NAMALWA (cell line): ENCODE results near the gene SNCAIP.
A peak's percentile ranks its signal among the peaks of the same experiment; 100 is the strongest.

ENCODE experiments used
- DNase-seq: peaks from one replicate; pipeline ENCODE4 v3.0.0-alpha.2; 2015; ENCODE audit warnings: low spot score

The SNCAIP gene

DNA sequence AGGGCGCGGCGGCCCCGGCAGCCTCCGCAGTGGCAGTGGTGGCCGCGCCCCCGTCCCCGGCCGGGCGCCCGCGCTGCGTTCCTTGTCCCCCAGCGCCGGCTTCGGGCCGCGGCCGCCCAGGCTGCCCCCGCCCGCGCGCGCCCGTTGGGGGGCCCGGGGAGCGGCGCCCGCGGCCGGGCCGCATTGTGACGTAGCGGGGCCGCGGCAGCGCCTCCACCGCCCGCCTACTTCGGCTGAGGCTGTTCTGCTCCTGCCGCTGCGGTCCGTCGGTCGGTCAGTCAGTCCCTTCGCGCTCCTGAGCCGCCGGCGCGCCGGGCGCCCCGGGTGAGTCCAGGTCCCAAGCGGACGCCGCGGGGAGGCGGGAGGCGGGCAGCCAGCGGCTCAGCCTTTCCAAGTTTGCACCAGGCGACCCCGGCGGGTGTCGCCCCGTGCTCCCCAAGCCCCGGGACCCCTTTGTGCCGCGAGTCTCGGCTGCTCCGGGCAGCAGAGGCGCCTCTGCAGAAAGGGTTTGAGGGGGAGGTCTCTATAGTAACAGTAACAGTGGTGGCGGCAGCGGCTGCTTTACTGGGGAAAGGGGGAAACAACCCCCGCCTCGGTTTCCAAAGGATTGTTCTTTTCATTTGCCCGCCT lies at the start of gene SNCAIP:
Gene SNCAIP, plus strand, starts transcription at position 277 of the 630 bp plus-strand sequence. CDS start 78,898 bp downstream, outside the sequence.
- no peak for DNase-seq

DNA sequence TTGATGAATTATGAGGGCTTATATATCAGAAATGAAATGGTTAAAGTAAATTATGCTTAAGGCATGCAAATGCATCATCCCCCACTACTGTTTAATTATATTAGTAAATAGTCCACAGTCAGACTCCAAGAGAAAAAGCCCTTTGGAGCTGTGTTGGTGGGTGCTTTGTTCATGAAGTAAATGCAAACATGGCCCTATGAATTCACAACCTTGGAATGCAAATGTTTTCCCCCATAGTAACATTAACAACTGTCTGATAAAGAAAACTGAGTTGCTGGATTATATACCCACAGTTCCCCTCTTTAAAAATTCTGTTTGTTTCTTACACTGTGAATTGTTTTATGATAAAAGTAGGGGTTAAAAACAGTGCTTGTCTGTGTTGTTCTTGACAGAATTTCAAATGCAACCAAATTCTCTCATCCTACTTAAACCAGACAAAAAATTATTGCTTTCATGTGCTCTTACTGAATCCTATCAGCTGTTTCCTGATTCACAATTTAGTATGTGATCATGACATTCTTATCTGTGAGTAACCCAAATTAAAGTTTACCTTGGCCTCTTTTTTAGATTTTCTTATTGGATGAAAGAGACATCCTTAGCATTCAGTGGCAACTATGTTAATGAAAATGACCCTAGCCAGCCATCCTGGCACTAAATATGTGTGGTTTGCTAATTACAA lies 48.5 kb upstream of the SNCAIP start:
- no peak for DNase-seq

DNA sequence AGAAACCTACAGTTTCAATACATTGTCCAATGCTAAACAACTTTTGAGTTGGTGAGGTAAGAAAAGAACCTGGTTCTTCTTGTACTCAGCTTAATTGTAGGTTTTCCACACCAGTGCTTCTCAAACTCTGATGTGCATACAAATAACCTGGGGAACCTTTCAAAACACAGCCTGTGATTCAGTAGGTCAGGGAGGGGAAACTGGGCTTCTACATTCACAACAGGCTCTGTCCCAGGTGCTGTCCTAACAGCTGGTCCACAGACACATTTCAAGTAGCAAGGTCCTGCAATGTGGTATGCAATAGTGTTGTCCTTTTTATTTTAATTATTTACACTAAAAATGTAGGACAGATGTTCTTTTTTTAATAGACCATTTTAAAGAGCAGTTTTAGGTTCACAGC lies 47.4 kb upstream of the SNCAIP start:
- no peak for DNase-seq

DNA sequence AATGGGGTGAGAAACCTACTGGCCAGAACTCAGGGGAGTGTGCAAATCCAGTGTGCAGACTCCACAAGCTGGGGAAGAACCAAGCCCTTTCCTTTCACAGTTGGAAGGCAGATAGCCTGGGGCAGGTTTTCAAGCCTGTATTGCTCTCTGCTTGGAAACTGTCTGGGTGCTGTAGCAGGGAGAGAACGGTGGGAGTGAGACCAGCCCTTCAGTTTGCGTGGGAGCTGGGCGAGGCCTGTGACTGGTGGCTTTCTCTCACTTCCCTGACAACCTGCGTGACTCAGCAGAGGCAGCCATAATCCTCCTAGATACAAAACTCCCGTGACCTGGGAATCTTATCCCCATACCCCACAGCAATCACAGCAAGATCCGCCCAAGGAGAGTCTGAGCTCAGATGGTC lies 44.9 kb upstream of the SNCAIP start:
- no peak for DNase-seq

DNA sequence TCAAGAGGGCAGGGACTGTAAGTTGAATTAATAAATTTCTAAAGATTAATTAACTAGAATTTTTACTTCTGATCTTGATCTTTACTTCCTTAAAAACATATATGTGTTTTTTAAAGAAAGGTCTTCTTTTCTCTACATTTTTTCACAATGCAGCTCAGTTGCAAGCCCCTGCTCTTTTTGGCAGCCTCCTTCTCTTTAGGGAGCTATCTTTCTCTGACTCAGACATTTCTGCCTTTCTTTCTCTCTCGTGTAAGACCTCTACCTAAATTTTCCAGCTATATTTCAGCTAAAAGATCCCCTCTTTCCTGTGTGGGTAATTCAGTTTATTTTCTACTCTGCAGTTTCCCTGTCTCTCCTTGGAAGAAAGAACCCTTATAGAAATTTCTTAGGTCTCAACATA lies 38.3 kb upstream of the SNCAIP start:
- DNase-seq: no peak

DNA sequence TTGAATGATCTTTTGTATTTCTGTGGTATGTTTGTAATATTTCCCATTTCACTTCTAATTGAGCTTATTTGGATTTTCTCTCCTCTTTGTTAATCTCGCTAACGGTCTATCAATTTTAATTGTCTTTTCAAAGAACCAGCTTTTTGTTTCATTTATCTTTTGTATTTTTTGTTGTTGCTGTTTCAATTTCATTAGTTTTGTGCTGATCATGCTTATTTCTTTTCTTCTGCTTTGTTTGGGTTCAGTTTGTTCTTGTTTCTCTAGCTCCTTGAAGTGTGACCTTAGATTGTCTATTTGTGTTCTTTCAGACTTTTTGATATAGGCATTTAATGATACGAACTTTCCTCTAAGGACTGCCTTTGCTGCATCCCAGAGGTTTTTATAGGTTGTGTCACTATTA lies 28.4 kb upstream of the SNCAIP start:
- no peak for DNase-seq

DNA sequence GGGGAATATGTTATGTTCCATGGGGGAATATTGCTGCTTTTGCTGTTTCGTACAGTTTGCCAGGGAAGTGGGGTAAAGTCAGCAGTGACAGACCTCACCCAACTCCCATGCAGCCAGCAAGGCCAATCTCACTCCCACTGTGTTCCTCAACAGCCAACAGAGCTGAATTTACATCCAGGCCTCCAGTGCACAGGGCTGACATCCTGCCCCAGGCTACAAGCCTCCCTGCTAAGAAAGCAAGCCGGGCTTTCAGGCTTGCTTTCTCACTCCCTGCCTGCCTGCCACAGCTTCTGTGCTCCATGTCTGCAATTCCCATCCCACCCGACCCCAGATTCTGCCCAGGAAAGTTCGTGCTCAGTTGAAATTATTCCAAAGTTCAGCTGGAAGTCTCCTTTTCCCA lies 25.5 kb upstream of the SNCAIP start:
- DNase-seq: no peak

DNA sequence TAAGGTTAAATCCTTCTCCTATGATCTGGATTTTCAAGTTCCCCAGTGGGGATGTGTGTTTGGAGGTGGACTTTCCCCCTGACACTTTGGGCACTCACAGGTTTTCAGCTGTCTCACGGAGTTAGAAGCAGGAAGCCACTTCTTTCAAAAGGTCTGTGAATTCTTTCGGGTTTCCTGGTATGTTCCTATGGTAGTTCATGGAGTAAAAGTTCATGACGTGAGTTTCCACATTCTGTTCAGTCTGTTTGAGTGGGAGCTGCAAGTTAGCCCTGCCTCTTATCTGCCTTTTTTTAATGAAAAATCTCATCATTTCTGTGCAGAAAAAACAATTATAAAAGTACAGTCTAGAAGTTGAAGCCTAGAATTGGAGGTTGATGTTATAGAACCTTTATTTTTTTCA lies 24.9 kb upstream of the SNCAIP start:
- DNase-seq: no peak

DNA sequence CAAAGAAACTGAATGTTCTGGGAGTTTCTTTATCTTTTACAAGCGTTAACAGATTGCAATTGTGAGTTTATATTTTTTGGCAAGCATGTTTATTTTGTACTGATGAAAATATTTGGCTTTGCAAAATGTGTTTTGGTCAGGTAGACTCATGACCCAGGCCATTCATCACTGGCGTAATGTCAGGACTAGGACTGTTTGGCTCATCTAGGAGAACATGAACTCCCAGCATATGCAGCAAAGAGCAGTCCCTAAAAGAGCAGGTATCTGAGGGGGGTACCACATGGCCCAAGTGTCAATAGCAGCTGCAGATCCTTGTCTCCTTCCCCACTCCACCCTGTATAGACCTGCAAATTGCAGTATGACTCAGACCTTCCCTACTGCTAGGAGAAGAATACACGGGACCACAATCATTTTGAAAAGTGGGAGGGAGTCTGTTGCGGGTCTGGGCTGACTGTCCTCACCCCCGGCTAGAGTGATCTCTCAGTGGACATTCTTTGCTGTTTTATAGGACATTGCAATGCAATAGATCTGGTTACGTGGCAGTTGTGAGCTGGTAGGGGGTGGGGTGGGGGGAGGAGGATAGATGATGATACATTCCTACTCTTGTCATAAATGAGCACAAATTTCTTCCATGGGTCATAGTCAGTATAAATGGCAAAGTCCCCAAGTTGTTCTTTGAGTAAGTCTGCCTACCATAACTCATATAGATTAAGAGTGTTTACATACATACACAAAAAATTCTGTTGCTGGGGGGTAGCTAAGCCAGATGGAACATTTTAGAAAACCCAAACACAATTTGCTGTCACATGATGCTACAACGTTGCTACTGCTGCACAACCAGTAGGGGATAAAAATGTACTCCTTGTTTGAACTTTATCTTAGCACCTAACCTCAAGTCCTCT lies 20.8 kb upstream of the SNCAIP start:
- DNase-seq: no peak

DNA sequence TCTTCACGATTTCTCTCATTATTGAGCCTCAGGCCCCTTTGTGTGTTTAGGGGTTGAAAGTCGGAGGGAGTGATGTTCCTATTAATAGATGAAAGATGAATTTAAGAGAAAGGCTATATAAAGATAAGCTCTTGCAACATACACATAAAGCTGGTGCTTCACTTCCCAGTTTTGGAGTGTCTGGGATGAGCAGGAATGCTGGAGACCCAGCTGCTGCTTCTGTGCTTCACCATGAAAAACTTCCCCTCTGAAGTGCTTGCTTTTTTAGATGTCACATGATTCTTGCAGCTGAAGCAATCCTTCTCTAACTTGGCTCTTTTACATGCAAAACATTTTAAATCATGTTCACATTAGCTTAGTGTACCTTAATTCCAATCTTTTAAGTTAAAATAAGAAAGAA lies 19.7 kb upstream of the SNCAIP start:
- DNase-seq: no peak

DNA sequence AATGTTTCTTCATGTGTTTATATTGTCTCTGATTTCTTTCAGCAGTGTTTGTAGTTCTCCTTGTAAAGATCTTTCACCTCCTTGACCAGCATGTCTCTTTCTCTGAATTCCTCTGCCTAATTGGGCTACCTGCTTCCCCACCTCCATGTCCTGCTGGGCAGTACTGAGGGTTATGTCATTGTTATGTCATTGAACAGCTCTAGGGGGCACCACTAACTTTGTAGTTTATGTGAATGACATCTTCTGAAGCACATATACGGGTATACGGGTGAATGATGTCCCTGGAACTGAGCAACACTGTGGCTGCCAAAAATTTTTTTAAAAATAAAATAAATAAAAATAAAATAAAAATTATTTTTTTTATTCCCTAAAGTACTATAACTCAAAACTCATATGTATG lies 16.9 kb upstream of the SNCAIP start:
- peak; percentile 32 for DNase-seq

DNA sequence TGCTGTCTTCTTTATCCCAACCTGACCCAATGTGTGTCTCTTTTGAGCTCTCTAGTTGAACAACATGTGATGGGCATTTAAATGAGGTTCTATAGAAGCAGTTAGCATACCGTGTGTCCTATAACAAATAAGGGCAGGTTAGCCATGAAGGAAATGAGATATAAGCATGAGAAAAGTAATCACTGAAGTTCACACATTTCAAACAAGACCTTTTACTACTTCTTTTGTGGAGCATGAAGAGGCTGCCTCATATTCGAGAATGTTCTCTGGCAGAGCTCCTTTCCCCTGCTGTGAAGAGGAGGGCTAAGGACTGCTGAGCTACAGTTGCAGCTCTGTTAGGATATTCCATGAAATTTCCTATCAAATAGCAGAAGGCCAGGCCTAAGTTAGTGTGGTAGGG lies 15.2 kb upstream of the SNCAIP start:
- DNase-seq: no peak

DNA sequence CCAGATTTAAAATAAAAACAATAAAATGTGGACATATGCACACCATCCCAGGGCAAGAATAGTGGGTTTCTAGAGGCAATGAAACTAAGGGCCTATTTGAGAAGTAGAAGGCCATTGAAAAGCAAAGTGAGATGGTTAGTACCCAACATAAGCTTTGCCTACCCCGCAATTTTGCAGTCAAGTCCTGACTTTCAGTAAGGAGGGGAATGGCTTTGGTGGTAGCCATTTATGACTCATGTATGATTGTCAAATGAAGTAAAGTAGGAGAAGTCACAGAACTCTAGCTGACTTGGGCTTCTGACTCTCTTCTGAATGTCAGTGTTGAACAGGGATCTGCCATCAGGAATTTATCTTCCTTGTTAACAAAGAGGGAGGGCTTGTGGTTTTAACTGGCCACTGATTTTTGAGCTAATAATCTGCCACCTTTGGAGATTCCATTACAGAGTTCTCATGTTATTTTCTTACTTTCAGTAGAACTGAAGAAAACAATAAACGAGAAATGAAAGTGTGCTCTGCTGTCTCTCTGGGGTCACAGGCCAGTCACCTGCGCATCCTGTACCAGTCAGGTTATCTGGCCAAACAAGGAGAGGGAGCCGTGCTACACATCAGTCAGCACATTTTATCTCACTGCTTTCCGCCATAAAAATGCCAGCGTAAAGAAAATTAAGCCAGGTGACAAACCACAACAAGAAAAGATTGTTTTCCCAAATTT lies 14.3 kb upstream of the SNCAIP start:
- no peak for DNase-seq

DNA sequence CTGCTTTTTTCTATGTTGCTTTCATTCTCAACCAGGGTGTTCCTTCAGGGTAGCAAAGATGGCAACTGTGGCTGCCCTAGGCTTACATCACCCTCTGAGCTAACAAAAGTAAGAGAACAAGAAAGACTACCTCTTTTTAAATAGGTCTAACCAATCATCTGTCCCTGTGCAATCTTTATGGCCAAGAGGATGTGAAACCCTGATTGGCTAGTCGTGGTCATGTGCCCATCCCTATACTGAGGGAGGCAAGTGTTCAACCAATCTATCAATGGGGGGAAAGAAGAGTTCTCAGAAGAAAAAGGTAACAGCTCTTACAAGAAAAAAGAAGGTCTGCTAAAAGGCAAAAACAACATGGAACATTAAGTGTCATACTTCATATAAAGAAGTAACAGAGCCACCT lies 11.7 kb upstream of the SNCAIP start:
- DNase-seq: peak; percentile 26

DNA sequence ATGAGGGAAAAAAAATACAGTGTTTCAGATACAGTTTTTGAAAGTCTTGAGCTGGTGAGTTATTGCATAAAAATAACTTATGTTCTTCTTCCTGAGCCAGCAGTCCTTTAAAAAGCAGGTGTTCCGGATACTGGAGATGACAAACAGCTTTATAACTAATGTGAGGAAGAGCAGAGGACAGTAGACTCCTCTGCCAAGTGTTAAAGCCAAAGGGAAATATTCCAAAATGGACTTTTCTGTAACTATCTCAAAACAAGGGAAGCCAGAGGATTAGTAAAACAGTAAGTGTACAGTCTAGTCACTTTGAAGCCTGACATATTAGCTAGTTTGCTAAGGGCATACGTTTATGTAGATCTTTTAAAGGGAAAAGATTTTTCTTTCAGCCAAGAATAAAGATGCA lies 11.0 kb upstream of the SNCAIP start:
- DNase-seq: no peak

DNA sequence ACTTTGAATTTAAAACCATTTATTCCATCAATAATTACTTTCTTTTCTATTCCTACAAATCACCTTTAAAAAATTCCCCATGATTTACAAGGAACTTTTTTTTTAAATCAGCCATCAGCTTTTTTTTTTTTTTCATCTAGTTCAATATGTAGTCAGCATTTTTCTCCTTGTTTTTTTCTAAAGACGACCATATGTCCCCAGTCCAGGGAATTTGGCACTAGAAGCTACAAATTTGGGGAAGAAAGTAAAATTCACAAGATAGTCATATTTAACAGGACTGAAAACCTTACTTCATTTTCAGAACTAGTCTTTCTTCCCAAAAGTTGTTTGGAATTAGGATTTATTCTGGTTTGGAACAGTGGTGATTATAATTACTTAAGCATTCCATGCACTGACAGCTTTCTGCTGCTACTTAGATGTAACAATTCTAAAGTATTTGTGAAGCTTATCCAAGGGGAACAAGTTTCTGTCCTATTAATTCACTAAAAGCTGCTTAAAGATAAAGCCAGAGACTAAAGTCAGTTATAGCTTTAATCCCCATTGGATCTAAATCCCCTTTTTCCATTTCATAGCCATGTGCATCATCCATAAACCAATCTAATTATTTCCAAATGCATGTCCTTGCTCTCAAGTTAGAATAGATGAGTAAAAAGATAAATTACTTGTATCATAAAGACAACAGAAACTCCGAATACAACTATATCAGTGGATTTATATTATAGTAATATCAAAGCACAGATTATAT lies 7.4 kb upstream of the SNCAIP start:
- DNase-seq: no peak

DNA sequence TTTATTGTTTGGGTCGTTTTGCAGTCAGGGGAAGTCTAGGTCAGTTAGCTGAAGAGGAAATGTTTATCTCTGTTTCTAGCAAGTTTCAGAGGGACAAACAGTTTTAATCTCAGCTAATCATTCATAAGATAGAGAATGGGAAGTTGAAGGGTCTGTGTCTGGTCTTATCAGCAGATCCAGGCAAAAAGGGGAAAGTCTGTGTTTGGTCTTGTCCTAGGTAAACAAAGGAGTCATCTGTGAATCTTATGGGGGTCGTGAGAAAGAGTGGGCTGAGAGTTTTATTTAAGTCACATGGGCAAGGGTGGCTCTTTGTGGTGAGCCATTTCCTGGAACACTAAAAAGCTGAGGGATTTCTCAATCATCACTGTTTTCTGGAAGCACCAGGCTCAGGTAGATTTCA lies 5.6 kb upstream of the SNCAIP start:
- DNase-seq: no peak

DNA sequence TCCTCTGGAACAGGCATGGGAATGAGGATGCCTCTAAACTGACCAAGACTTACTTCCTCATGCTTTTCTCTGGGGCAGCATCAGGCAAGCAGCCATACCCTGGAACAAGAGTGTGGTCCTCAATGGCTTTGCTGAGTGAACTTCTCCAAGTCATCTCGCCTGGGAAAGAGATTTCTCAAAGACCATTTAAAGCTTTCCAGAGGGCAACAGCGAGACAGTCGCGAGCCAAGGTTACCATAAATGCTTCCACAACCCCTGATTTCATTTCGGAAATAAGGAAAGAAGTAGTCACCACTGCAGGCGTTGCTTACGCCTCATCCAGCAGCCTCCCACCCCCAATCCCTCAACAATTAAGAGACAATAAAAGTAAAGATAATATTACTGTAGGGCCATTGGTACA lies 1.1 kb upstream of the SNCAIP start:
- no peak for DNase-seq

DNA sequence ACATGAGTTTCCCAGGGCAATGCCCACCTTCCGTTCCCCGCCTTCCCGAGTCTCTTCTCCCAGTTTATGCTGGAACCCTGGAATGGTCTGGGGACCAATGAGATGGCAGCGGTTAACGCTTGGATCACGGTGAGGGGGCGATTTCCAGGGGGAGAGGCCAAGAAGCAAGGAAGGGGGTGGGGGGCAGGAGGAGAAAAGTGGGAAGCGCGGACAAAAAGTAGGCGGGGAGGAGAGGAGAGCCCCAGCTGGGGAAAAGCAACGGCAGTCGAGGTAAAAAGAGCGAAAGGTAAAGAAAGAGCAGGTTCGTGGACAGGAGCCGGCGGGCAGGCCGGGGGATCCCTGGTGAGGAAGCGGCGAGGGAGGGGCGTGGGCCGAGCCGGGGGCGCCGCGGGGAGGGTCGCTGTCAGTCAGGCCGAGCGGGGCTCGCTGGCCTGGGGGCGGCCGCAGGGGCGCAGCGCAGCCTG lies 508 bp upstream of the SNCAIP start:
- no peak for DNase-seq

DNA sequence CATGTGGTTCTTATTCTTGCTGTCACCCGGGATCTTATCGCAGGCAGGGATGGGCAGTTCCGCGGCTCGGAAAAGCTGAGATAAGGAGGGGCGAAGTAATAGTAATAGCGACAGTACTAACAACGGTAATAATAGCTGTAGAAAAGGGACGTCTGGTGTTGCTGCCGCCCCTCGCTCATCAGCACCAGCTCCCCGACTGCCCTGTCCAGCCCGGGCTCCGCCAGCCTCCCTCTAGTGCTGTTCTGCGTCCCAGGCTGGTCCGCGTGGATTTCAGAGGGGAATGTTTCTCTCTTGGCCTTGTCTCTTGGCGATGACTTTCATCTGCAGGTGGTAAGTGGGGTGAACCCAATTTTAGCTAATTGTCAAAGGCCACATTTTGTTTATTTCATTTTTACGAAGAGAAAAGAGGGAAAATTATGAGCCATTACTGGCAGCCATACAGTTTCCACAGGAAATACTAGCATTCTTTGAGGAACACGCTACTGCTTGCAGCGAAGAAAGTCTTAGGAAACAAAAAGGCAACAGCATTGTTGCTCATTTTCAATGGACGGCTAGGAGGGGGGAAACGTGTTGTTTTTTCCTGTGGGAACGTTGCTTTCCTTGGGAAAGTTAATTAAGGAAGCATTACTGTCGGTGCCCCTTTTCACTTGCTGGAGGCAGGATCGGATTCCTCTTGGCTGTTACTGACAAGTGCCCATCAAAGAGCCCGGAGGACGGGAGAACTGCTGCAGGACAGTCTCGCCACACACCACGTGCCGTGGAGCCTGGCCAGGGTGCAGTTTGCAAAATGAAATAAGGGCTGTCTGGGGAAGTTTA lies 762 bp downstream of the SNCAIP start:
- no peak for DNase-seq

DNA sequence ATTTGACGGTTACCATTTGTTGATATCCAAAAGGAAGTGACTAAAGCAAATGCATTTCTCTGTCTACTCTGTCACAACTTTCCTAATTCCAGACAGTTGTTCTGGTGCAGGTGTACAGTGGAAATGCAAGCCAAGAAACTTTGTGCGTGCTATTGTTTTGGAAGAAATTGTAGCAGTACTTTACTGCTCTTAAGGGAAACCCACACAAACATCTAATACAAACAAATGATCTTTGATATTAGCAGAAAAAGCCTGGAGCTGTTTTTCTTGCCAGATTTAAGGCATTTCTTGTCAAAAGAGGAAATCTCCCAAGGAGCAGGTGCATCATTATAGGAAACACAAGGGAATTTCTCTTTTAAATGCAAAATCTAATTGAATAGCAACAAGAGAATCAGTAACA lies 2.0 kb downstream of the SNCAIP start:
- DNase-seq: no peak
